NK-92 (cell line): ENCODE results near the gene STAP2.
"Not testable (repeated sequence)": the region's sequence is repeated elsewhere in the genome, so short reads cannot be mapped to it uniquely, and the experiment has no call there.

ENCODE experiments used
- DNase-seq: peaks from one replicate; lab custom pipeline; 2025; ENCODE audit not compliant: unreplicated experiment; lab: John Stamatoyannopoulos, UW

Gene STAP2

DNA sequence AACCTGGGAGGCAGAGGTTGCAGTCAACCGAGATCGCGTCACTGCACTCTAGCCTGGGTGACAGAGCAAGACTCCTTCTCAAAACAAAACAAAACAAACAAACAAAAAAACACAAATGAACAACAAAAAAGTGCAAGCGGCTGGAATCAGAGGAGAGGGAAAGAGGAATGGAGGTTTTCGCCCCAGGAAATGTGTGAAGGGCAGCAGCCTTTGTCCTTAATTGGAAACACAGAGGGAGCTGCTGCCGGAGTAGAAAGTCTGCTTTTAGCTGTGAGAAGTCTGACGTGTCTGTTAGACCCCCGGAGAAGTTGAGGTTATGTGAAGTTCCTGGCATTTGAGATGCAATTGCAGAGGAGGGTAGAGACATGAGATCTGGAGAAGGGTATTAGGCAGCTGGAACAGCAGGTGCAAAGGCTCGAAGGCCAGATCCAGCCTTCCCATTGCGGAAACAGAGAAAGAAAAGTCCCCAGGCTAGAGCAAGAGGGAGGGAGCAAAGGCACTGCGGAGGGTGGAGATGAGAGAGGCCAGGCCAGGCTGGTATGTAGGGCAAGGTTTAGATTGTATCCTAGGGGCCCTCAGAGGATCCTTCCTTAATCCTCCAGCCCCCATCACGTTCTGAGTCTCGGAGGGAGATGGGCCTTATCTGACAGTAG, 36.9 kb downstream of the STAP2 start:
- DNase-seq, result no peak

DNA sequence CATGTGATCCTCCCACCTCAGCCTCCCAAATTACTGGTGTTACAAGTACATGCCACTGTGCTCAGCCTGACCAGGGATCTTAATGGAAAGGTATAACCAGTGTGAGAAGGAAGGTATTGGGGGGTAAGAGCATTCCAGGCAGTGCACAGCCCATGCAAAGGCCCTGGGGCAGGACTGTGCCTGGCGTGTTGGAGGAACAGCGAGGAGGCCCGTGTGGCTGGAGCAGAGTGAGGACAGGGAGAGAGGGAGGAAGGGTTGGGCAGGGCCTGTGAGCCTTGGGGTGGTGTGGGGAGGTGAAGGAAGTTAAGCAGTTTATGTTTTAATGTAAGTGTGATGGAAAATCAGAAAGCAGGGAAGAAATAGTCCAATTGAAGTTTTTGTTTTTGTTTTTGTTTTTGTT, 38.0 kb downstream of the STAP2 start:
- no peak for DNase-seq

DNA sequence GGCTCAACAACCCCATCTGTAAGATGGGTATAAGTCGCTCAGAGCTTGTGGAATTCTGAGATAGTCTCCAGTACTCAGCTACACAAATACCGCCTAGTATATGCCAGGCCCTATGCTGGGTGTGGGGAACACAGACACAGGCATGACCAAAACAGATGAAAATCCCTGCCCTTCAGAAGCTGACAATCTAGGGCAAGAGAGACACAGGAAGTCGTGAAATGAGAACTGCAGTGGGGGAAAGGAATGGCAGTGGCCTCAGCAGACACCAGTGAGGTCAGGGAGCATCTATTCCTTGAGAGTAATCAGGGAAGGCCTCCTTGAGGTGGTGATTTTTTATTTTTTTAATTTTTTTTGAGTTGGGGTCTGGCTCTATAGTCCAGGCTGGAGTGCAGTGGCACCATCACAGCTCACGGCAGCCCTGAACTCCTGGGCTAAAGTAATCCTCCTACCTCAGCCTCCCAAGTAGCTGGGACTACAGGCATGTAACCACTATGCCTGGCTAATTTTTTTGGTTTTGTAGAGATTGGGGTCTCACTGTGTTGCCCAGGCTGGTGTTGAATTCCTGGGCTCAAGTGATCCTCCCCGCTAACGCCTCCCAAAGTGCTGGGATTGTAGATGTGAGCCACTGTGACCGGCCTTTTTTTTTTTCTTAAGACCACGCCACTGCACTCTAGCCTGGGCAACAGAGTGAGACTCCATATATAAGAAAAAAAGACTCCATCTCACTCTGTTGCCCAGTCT, 39.6 kb downstream of the STAP2 start:
- no peak for DNase-seq

DNA sequence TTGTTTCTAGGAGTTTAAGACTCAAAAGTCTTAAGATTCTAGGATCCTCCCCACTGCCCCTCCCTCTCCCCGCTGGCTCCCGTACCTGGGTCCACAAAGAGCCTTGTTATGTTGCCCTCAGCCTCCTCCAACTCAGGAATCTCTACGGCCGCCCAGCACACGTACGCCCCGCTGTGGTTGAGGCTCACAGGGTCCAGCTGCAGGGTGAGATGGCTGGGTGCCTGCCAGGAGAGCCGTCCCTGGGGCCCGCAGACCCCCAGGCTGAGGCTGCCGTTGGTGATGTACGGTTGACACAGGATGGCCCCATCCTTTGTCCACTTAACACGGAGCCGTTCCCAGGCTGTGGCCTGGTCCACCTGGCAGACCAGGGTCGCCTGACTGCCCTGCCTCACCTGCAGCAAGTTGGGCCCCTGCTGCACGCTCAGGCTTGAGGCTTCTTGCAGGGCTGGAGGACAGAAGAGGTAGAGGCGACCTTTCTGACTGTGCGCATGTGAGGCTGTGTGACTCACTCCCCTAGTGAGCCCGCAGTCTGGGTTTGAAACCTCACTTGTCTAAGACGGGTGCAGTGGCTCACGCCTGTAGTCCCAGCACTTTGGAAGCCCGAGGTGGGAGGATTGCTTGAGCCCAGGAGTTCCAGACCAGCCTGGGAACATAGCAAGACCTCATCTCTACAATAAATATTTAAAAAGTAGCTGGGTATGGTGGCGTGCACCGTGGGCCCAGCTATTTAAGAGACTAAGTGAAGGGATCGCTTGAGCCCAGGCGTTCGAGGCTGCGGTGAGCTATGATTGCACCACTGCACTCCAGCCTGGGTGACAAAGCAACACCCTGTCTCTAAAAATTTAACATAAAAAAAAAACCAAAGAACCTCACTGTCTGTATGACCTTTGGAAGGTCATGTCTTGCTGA, 40.5 kb downstream of the STAP2 start:
- DNase-seq, result no peak

DNA sequence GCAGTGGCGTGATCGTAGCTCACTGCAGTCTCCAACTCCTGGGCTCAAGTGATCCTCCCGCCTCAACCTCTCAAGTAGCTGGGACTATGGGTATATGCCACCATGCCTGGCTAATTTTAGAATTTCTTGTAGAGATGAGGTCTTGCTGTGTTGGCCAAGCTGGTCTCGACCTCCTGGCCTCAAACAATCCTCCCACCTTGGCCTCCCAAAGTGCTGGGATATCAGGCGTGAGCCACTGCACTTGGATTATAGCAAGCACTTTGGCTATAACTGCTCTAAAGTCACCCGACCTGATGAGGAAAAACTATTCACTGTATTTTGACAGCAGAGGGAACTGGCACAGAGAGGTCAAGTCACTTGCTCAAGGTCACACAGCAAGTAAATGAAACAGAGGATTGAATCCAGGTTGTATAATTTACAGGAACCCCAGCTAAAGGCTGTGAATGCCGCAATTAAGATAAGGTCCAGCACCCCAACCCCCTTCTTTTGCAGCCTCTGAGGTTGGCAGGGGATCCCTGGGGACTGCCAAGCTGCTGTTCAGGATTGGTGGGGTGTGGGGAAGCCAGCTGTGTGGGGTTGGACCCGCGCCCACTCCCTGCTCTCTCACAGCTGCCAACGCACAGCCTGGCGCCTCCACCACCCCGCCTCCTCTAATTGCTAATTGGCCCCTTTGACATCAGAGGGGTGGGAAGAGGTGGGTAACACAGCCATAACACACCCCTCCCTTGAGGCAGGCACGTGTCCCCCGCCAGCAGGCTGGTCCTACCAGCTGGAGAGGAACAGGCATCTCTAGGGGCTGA, 42.5 kb downstream of the STAP2 start:
- DNase-seq, result no peak

DNA sequence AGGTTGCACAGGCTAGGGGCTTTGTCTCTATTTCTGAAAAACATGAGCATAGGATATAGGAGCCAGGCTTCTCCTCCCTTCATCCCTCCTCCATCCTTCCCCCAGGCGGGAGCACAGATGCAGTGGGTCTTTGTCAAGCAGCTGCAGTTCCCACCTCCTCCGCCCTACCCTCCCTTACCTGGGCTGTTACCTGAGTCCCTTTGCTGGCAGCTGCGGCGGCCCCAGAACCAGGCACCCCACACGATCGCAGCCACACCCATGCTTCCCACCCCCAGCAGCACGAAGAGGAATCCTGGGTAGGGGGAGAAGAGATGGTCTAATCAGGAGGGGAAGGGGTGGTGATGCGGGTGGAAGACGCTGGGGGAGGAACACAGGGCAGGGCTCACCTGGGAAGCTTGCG, 44.2 kb downstream of the STAP2 start:
- DNase-seq, result no peak

DNA sequence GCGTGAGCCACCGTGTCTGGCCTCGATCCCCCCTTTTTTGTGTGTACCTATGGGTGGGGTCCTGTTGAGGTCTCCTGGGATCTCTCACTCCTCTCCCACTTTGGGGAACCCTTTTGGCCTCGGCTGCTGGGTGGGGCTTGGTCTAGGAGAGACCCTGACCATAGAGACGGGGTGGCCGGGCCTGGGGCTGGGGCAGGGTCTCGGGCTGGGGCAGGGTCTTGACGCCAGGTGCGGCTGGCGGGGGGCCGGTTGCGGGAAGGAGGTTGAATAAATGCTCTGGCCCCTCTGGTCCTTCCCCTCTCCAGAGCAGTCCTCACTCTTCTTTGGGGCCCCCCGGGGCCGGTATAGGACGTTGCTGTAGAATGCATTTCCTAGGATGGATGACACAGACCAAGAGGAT, 46.1 kb downstream of the STAP2 start:
- no peak for DNase-seq

DNA sequence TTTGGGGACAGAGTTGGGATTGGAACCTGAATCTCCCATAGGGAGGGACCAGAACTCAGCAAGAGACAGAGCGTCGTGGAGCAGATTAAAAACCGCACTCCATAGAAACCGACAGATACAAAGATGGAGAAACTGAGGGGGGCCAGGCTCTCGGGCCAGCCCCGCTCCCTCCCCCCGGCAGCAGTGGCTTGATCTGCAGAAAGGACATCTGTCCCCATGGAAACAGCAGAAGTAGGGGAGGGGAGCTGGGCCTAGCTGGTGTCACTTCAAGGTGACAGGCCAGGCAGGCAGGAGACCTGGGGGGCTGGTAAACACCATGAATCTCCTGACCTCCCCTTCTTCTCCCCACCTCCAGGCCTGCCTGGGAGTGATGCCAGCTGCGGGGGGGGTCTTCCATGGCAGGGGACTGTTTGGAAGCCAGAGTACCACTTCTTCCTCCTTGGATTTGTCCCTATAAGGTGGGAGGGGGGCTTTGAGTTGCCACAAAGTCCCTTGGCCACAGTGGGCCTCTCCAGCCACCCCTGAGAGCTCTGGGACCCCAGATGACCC, 47.4 kb downstream of the STAP2 start:
- no peak for DNase-seq

DNA sequence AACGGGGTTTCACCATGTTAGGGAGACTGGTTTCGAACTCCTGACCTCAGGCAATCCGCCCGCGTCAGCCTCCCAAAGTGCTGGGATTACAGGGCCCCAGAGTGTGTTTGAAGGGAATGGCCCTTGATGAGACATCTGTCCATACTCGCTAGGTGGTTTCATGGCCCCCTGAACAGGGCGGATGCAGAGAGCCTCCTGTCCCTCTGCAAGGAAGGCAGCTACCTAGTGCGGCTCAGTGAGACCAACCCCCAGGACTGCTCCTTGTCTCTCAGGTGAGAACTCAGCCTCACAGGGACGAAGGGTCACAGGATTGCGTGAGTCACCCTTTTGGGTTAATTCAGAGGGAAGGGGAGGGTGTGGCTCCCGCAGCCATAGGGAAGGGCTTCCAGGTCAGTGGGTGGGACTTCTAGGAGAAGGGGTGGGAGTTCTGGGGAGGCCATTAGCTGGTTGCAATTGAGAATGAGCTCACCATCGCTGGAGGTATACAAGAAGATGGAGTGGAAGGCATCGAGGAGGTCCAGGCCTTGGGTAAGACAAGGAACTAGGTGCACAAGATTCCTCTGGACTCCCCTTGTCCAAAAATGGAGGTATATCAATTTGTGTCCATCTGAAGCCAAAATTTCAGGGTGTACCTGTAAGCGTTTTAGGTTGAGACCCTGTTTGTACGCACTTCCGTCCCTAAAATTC, 50.4 kb downstream of the STAP2 start:
- DNase-seq, result no peak

DNA sequence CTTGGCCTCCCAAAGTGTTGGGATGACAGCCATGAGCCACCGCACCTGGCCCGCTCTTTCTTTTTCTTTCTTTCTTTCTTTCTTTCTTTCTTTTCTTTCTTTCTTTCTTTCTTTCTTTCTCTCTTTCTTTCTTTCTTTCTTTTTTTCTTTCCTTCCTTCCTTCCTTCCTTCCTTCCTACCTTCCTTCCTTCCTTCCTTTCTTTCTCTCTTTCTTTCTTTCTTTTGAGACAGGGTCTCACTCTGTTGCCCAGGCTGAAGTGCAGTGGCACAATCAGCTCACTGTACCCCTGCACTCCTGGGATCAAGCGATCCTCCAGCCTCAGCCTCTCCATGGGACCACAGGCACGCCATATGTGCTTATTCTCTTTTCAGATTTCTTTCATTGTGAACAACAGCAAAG, 52.5 kb downstream of the STAP2 start:
- DNase-seq, result not testable (repeated sequence)

DNA sequence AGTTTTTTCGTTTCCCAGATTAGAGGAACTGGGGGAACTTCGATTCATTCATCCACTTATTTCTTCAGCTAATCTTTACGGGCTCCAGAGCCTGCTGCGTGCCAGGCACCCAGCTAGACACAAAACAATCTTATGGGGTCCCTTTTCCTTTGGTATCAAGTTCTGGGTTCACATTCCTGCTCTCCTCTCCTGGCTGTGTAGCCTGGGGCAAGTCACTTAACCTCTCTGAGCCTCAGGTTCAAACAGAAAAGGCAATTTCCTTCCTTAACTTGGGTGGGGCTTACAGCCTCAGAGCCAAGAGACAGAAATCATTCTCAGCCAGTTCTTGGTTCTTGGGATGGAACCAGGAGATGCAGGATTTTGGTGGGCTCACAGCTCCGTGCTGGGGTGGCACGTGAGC, 53.7 kb downstream of the STAP2 start:
- no peak for DNase-seq

DNA sequence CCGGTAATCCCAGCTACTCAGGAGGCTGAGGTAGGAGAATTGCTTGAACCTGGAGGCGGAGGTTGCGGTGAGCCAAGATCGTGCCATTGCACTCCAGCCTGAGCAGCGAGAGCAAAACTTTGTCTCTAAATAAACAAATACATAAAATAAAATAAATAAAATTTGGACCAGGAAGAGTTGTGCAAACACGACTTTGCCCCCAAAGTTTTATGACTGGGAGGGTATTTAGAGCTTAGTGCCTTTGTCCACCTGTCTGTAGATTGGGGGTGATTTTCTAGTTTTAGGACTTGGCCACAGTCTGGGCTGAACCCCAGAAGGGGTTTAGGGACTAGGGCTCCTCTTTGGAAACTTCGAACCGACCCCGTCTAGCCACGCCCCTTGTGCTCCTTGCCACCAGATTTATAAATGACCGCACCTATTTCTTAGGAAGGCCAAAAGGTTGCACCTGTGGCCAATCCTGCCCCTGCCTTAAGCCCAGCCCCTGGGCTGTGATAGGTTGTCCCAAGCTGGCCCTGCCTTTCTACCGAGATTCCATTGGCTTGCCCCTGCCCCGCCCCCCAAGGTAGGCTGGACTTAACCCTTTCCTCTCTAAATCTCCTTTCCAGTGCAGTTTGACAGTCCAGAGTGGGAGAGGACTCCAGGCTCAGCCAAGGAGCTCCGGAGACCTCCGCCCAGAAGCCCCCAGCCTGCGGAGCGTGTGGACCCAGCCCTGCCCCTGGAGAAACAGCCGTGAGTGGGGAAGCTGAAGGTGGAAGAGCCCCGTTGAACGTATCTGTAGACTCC, 54.3 kb downstream of the STAP2 start:
- no peak for DNase-seq

DNA sequence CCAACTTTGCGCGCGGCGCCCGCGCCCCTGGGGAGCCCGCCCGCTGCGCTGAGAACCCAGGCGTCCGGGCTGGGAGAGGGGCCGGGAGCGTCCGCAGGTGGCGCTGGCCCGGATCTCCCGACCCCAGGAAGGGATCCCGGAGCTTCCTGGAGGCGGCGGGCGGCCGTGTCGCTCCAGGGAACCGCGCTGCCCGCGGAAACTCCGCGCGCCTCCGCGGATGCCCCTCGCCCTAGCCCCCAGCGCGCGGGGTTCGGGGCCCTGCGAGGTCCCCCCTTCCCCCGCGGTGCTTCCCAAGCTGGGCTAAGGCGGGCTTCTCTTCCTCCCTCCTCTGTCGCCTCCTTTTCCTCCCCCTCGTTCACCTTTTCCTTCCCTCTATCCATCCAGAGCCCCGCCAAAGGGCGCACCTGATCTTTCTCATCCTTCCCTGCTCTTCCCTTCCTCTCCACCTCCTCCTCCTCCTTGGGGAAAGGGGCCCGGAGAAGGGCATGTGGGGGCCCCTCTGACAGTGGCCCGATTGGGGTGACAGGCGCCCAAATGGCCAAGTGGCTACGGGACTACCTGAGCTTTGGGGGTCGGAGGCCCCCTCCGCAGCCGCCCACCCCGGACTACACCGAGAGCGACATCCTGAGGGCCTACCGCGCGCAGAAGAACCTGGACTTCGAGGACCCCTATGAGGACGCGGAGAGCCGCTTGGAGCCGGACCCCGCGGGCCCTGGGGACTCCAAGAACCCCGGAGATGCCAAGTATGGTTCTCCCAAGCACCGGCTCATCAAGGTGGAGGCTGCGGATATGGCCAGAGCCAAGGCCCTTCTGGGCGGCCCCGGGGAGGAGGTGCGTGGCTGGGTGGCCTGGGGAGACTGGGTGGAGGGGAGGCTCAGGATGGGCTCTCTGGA, 58.9 kb downstream of the STAP2 start:
- no peak for DNase-seq

DNA sequence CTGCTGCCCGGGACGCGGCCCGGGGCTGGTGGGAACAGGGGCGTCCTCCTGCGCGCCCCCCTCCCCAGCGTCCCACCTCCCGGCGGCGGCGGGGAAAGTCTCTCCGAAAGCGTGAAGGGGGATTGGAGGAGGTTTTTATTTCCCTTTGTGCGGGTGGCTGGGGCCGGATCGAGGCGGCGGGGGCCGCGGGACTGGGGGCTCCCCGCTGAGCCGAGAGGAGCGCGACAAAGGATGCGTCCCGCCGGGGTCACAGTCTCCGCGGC, 59.4 kb downstream of the STAP2 start:
- no peak for DNase-seq

DNA sequence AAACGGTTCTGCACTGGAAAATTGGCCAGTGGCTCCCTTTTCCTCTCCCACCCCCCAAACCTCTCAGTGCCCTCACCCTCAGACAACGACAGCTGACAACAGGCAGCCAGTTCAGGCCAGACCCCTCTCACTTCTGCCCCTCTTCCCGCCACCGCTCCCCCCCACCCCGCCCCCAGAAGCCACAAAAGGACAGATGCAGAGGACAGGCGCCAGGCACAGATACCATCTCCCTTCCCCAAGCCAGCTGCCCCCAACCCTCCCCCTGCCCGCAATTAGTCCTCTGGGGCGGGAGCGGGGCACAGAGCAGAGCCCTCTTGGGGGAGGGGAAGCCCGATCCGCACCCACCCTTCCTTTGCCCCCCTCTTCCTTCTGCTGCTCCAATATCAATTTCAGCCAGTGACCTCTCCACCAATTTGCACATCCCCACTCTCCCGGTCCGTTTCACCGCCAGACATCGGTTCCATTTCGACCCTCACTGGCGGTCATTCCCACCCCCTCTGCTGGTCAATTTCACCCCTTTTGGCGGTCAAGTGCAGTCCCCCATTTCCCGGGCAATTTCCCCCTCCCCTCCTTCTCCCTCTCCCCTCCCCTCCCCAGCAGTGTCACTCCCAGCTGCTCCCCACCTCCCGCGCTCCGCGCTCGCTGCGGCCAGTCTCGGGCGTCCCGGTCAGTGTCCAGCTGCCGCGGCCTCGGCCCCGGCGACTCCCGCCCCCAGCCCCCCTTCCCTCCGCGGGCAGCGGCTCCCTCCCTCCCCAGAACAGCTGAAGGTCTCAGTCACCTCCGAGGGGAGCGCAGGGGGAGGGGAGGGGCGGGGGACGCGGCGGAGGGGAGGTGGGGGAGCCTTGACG, 60.0 kb downstream of the STAP2 start, which contains the start of gene SHD:
TSS of gene SHD (plus strand) at position 848 of the 848 bp plus-strand sequence. CDS start 798 bp downstream, outside the sequence.
- no peak for DNase-seq

DNA sequence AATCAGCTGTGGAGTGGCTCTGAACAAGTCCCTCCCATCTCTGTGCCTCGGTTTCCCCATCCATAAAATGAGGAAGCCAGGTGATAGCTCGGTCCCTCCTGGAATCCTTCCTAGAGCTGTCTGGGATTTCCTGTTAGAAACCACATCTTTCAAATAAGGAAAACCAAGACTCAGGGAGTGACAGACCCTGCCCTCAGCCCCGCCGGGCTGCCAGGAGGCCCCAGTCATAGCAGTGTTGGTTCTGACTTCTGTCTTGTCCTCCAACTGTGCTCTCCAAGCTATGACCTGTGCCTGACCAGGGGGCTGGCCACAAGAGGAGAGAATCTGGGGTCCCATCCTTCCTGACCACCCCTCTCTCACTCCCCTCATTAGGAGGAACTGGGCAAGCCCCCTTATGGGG, 60.6 kb downstream of the STAP2 start:
- no peak for DNase-seq

DNA sequence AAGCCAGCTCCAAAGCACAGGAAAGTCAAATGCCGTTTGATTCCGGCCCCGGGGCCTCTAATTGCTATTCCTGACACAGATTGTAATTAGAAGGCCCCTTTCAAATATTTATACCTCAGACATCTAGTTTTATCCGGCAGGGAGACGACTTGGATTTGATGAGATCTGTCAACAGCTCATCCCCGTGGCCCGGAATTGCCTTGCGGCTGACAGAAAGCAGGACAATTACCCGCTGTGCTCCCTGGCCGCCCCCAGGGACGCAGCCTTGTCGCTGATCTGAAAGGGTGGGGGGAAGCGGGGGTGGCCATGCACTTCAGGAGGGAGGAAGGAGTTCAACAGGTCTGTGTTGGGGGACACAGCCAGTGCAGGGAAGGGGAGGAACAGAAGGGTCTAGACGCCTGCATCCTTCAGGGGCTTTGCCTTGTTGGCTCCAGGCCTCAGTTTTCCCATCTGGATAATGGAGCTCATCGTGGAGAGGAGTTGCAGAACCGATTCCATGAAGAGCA, 61.4 kb downstream of the STAP2 start:
- DNase-seq, result no peak
